HG03571 (cell line): ENCODE data around the gene TSPYL4.

Experiments
- ATAC-seq: cut with Tn5 transposase; IDR thresholded peaks from one replicate; pipeline ENCODE4 v1.9.1; 2021; ENCODE audit not compliant: unreplicated experiment

Gene TSPYL4

GRCh38 chr6:116229287-116229913 lies 24.5 kb downstream of the TSPYL4 start:
- no peak for ATAC-seq

- no peak for ATAC-seq
Observed at GRCh38 chr6:116223355-116223754, 30.5 kb downstream of the TSPYL4 start.

GRCh38 chr6:116221911-116222310 lies 32.0 kb downstream of the TSPYL4 start:
- no peak for ATAC-seq

- no peak for ATAC-seq
Observed at GRCh38 chr6:116221067-116221466, 32.8 kb downstream of the TSPYL4 start.

GRCh38 chr6:116218866-116219265 lies 35.0 kb downstream of the TSPYL4 start:
- ATAC-seq = no peak

- ATAC-seq = no peak
Observed at GRCh38 chr6:116218172-116218633, 35.7 kb downstream of the TSPYL4 start.

- ATAC-seq = no peak
Observed at GRCh38 chr6:116217069-116217468, 36.8 kb downstream of the TSPYL4 start.

GRCh38 chr6:116215414-116215813 lies 38.5 kb downstream of the TSPYL4 start:
- no peak for ATAC-seq

- ATAC-seq = no peak
Observed at GRCh38 chr6:116214681-116215080, 39.2 kb downstream of the TSPYL4 start.

GRCh38 chr6:116210750-116211425 lies 43.0 kb downstream of the TSPYL4 start:
- no peak for ATAC-seq

GRCh38 chr6:116210316-116210715 lies 43.6 kb downstream of the TSPYL4 start:
- no peak for ATAC-seq

GRCh38 chr6:116208056-116208785 lies 45.7 kb downstream of the TSPYL4 start:
- no peak for ATAC-seq

- ATAC-seq = no peak
Observed at GRCh38 chr6:116206231-116206903, 47.5 kb downstream of the TSPYL4 start.

- ATAC-seq = no peak
Observed at GRCh38 chr6:116205281-116205680, 48.6 kb downstream of the TSPYL4 start.

- no peak for ATAC-seq
Observed at GRCh38 chr6:116201538-116201937, 52.3 kb downstream of the TSPYL4 start.

GRCh38 chr6:116200619-116201249 lies 53.1 kb downstream of the TSPYL4 start:
- no peak for ATAC-seq
